Cardiac muscle cell (in vitro differentiated cells and primary cell): ENCODE data around the gene BCL2L1. TPM values are rescaled to one million over a fixed set of nuclear protein-coding genes. Genes with fewer than 3 reads are reported as not detected.
"Not testable (repeated sequence)": the region's sequence is repeated elsewhere in the genome, so short reads cannot be mapped to it uniquely, and the experiment has no call there.

Experiments
- DNase-seq, 2 donors: peaks; one replicate each; pipeline versions ENCODE4 v3.0.0 to v3.0.0-alpha.2; 2010 to 2017; ENCODE audit warnings: low read depth in 1 of 2, low spot score in 1 of 2
- H3K27ac ChIP-seq: fragments of 200-600 bp; sonication (generic); 2 replicates; pipeline ENCODE4 v1.5.1; 2016
- H3K27me3 ChIP-seq: fragments of 200-600 bp; sonication (generic); 2 replicates; pipeline ENCODE4 v1.6.0; 2016; ENCODE audit warnings: control low read depth
- H3K36me3 ChIP-seq: fragments of 200-600 bp; sonication (generic); 2 replicates; pipeline ENCODE4 v1.5.1; 2016; ENCODE audit warnings: control low read depth
- H3K4me1 ChIP-seq: fragments of 200-600 bp; sonication (generic); 2 replicates; pipeline ENCODE4 v1.8.1; 2017; ENCODE audit warnings: low read depth, mild to moderate bottlenecking, mixed run types
- H3K4me3 ChIP-seq: fragments of 200-600 bp; sonication (generic); 2 replicates; pipeline ENCODE4 v1.5.1; 2016; ENCODE audit warnings: mild to moderate bottlenecking
- H3K9me3 ChIP-seq: fragments of 200-600 bp; sonication (generic); 2 replicates; pipeline ENCODE4 v1.5.1; 2017; ENCODE audit warnings: low read depth, mild to moderate bottlenecking, control low read depth
- CTCF ChIP-seq: IDR thresholded peaks from 2 replicates; pipeline ENCODE4 v1.5.1; 2012; ENCODE audit warnings: low read depth, mild to moderate bottlenecking, low read length
- polyA plus RNA-seq: library from polyadenylated mRNA; unstranded; fragments of >200 nt; fragmentation: Nextera tagmentation; extraction: Ambion mirVana; gene quantifications from 2 replicates; pipeline ENCODE4 v1.2.1, GENCODE V29; 2016
- total RNA-seq: library from RNA; depleted of rRNA; stranded (reverse); fragments of >200 nt; gene quantifications from 2 replicates; pipeline ENCODE4 v1.2.3, GENCODE V29; 2016

BCL2L1 gene
- total and polyA plus RNA-seq, 2 experiments from 2014 or later: 40.5 to 74.6 TPM

GRCh38 chr20:31633339-31633914 lies 89.2 kb downstream of the BCL2L1 start:
- H3K4me1 ChIP-seq: no peaks in the 10 kb centered on the region
- H3K4me3 ChIP-seq: no peak overlapping the region
- no peak for TF ChIP-seq CTCF
- H3K36me3 ChIP-seq: no peaks in the 10 kb centered on the region
- peak in 1 of 2 donors; percentile 51 for DNase-seq
- H3K9me3 ChIP-seq: no peaks in the 10 kb centered on the region
- no peak overlapping the region for H3K27ac ChIP-seq
- no peaks in the 10 kb centered on the region for H3K27me3 ChIP-seq

GRCh38 chr20:31632548-31633338 lies 89.9 kb downstream of the BCL2L1 start:
- TF ChIP-seq CTCF: no peak
- Histone ChIP-seq H3K4me1 (no peaks in the 10 kb centered on the region), H3K36me3 (no peaks in the 10 kb centered on the region), H3K9me3 (no peaks in the 10 kb centered on the region), H3K27ac (no peak overlapping the region), H3K4me3 (no peak overlapping the region), H3K27me3 (no peaks in the 10 kb centered on the region)
- no peak for DNase-seq

GRCh38 chr20:31630187-31630790 lies 92.4 kb downstream of the BCL2L1 start:
- no peak overlapping the region for H3K4me3 ChIP-seq
- H3K27ac ChIP-seq: no peak overlapping the region
- H3K4me1 ChIP-seq: no peaks in the 10 kb centered on the region
- H3K36me3 ChIP-seq: no peaks in the 10 kb centered on the region
- TF ChIP-seq CTCF: no peak
- DNase-seq: peak in 1 of 2 donors; percentile 24
- H3K27me3 ChIP-seq: no peaks in the 10 kb centered on the region
- H3K9me3 ChIP-seq: no peaks in the 10 kb centered on the region

GRCh38 chr20:31628057-31628456 lies 94.6 kb downstream of the BCL2L1 start:
- not testable (repeated sequence) for H3K27me3 ChIP-seq, H3K27ac ChIP-seq, H3K4me1 ChIP-seq, H3K4me3 ChIP-seq, H3K9me3 ChIP-seq, DNase-seq, H3K36me3 ChIP-seq

GRCh38 chr20:31626534-31626933 lies 96.1 kb downstream of the BCL2L1 start:
- DNase-seq, H3K4me1 ChIP-seq, H3K9me3 ChIP-seq, H3K4me3 ChIP-seq, H3K27ac ChIP-seq, H3K36me3 ChIP-seq, H3K27me3 ChIP-seq: not testable (repeated sequence)

- not testable (repeated sequence) for H3K4me1 ChIP-seq, DNase-seq, H3K4me3 ChIP-seq, H3K27ac ChIP-seq, H3K36me3 ChIP-seq, H3K9me3 ChIP-seq, H3K27me3 ChIP-seq
Observed at GRCh38 chr20:31623123-31623505, 99.6 kb downstream of the BCL2L1 start.

- Histone ChIP-seq H3K4me1 (no peaks in the 10 kb centered on the region), H3K36me3 (no peaks in the 10 kb centered on the region), H3K4me3 (no peak overlapping the region), H3K27ac (no peak overlapping the region), H3K9me3 (no peaks in the 10 kb centered on the region), H3K27me3 (no peaks in the 10 kb centered on the region)
- TF ChIP-seq CTCF: no peak
- DNase-seq: no peak
Observed at GRCh38 chr20:31620246-31620645, 102.4 kb downstream of the BCL2L1 start.
